GM18508 (cell line): Measurements from ENCODE around the gene DCHS1.

ENCODE experiments used
- ATAC-seq: cut with Tn5 transposase; IDR thresholded peaks from one replicate; pipeline ENCODE4 v1.9.1; 2021; ENCODE audit warnings: moderate number of reproducible peaks; ENCODE audit not compliant: insufficient read depth, unreplicated experiment

DCHS1 gene

GRCh38 chr11:6615882-6616585, 39.6 kb downstream of the DCHS1 start:
- no peak for ATAC-seq

- no peak for ATAC-seq
These were observed 40.6 kb downstream of the DCHS1 start for GRCh38 chr11:6615046-6615445.

GRCh38 chr11:6614446-6614845, 41.2 kb downstream of the DCHS1 start:
- ATAC-seq: no peak

GRCh38 chr11:6613496-6613895, 42.1 kb downstream of the DCHS1 start:
- no peak for ATAC-seq

GRCh38 chr11:6612213-6613041, 43.2 kb downstream of the DCHS1 start, which contains the start of gene TAF10:
TAF10 (minus strand) TSS chr11:6612216; CDS start chr11:6612189, 27 bp downstream.
- ATAC-seq: peak; percentile 60

GRCh38 chr11:6611963-6612212, 43.7 kb downstream of the DCHS1 start:
- no peak for ATAC-seq

- no peak for ATAC-seq
These were observed 44.3 kb downstream of the DCHS1 start for GRCh38 chr11:6611092-6611962.

GRCh38 chr11:6610591-6610990, 45.0 kb downstream of the DCHS1 start:
- no peak for ATAC-seq

- ATAC-seq: no peak
These were observed 46.0 kb downstream of the DCHS1 start for GRCh38 chr11:6609502-6610015.

GRCh38 chr11:6608726-6609501, 46.7 kb downstream of the DCHS1 start:
- ATAC-seq: no peak

GRCh38 chr11:6608011-6608410, 47.6 kb downstream of the DCHS1 start:
- ATAC-seq: no peak

GRCh38 chr11:6607190-6607795, 48.3 kb downstream of the DCHS1 start:
- peak; percentile 0 for ATAC-seq

GRCh38 chr11:6606471-6607189, 49.0 kb downstream of the DCHS1 start:
- peak; percentile 36 for ATAC-seq

- no peak for ATAC-seq
These were observed 50.8 kb downstream of the DCHS1 start for GRCh38 chr11:6604790-6605189.

- ATAC-seq: peak; percentile 36
These were observed 51.5 kb downstream of the DCHS1 start for GRCh38 chr11:6604081-6604626.

- peak; percentile 35 for ATAC-seq
These were observed 52.1 kb downstream of the DCHS1 start, which contains the start of the genes ILK and RRP8 for GRCh38 chr11:6603287-6604080. ILK (plus strand) TSS chr11:6603774; CDS start chr11:6604272, 498 bp downstream. RRP8 (minus strand) TSS chr11:6603616; CDS start chr11:6603502, 114 bp downstream.

GRCh38 chr11:6602096-6602940, 53.3 kb downstream of the DCHS1 start:
- ATAC-seq: no peak
